B cell (primary cell): ENCODE results near the gene PCDHA12. TPM values are rescaled to one million over a fixed set of nuclear protein-coding genes. Genes with fewer than 3 reads are reported as not detected.
"Not testable (repeated sequence)": the region's sequence is repeated elsewhere in the genome, so short reads cannot be mapped to it uniquely, and the experiment has no call there.

Source experiments
- ATAC-seq: fragments of 200-7000 bp; cut with Tn5 transposase; one replicate; pipeline ENCODE4 v1.10.0; 2021; ENCODE audit warnings: low read depth, mild to moderate bottlenecking, moderate number of reproducible peaks, moderate library complexity
- CTCF ChIA-PET: fragments of 350-600 bp; sonication (Branson Sonifier 250); formaldehyde crosslinking; loops from one replicate; lab custom pipeline; 2021; ENCODE audit warnings: antibody characterized with exemption, inconsistent platforms; lab: Charles Lee
- POLR2A ChIA-PET: fragments of 350-600 bp; sonication (Branson Sonifier 250); formaldehyde crosslinking; loops from one replicate; lab custom pipeline; 2021; ENCODE audit warnings: antibody characterized with exemption; lab: Charles Lee
- DNase-seq: peaks from one replicate; pipeline ENCODE4 v3.0.0; 2013
- H2AFZ ChIP-seq: 2 replicates; pipeline ENCODE4 v1.6.1; 2012; ENCODE audit warnings: mild to moderate bottlenecking, low read depth, low read length; ENCODE audit not compliant: insufficient read depth, poor library complexity, severe bottlenecking
- H3K27ac ChIP-seq, 2 donors: 1 replicate in 1 of 2; 2 replicates in 1 of 2; pipeline ENCODE4 v1.5.1; 2012 to 2013; ENCODE audit warnings: low read length in 2 of 2, mild to moderate bottlenecking in 2 of 2, moderate library complexity in 1 of 2
- H3K27me3 ChIP-seq, 4 experiments: fragments of 200-600 bp in 1 of 4; sonication (generic) in 1 of 4; replicated peaks in 1 of 4; 1 replicate in 2 of 4; 2 replicates in 2 of 4; pipeline versions ENCODE4 v1.6.1 to v1.7.0; 2013 to 2016; ENCODE audit warnings: low read length in 3 of 4, mild to moderate bottlenecking in 2 of 4, mixed read lengths in 1 of 4, moderate library complexity in 1 of 4; ENCODE audit not compliant: insufficient read depth in 4 of 4, control insufficient read depth in 3 of 4; ENCODE audit errors: control extremely low read depth in 1 of 4
- H3K36me3 ChIP-seq, 2 experiments: replicated peaks in 1 of 2; 1 replicate in 1 of 2; 2 replicates in 1 of 2; pipeline versions ENCODE4 v1.6.1 to v1.7.1; 2013; ENCODE audit warnings: low read length in 1 of 2; ENCODE audit not compliant: insufficient read depth in 2 of 2, control insufficient read depth in 1 of 2; ENCODE audit errors: control extremely low read depth in 1 of 2, extremely low read depth in 1 of 2
- H3K4me1 ChIP-seq, 2 donors: fragments of 200-600 bp in 1 of 2; sonication (generic) in 1 of 2; 1 replicate in 1 of 2; 2 replicates in 1 of 2; pipeline versions ENCODE4 v1.5.1 to v1.6.1; 2013 to 2017; ENCODE audit warnings: low read length in 2 of 2; ENCODE audit not compliant: control insufficient read depth in 2 of 2, insufficient read depth in 2 of 2
- H3K4me2 ChIP-seq: replicated peaks from 2 replicates; pipeline ENCODE3; 2012; ENCODE audit warnings: mild to moderate bottlenecking, low read depth, low read length; ENCODE audit not compliant: poor library complexity, severe bottlenecking
- H3K4me3 ChIP-seq, 5 experiments: fragments of 200-600 bp in 1 of 5; sonication (generic) in 1 of 5; 1 replicate in 3 of 5; 2 replicates in 2 of 5; pipeline versions ENCODE4 v1.5.1 to v1.7.0; 2011 to 2016; ENCODE audit warnings: low read length in 4 of 5, mild to moderate bottlenecking in 4 of 5, low read depth in 2 of 5, control low read depth in 1 of 5, moderate library complexity in 1 of 5; ENCODE audit not compliant: insufficient read depth in 1 of 5; ENCODE audit errors: control extremely low read depth in 1 of 5, extremely low read depth in 1 of 5
- H3K79me2 ChIP-seq: fragments of 200-600 bp; sonication (generic); one replicate; pipeline ENCODE4 v1.6.0; 2016; ENCODE audit warnings: low read length; ENCODE audit not compliant: control insufficient read depth, insufficient read depth
- H3K9ac ChIP-seq: fragments of 200-600 bp; sonication (generic); 2 replicates; pipeline ENCODE4 v1.6.1; 2017; ENCODE audit warnings: mild to moderate bottlenecking, low read length, moderate library complexity
- H3K9me3 ChIP-seq, 3 donors: one replicate each; pipeline versions ENCODE4 v1.6.1 to v1.7.1; 2013; ENCODE audit warnings: low read length in 2 of 3; ENCODE audit not compliant: control insufficient read depth in 2 of 3, insufficient read depth in 1 of 3; ENCODE audit errors: control extremely low read depth in 1 of 3
- H4K20me1 ChIP-seq: 2 replicates; pipeline ENCODE4 v1.6.0; 2012; ENCODE audit warnings: mild to moderate bottlenecking, low read length; ENCODE audit not compliant: insufficient read depth, control insufficient read depth, poor library complexity, severe bottlenecking
- H3K27ac Mint-ChIP-seq: one replicate; pipeline ENCODE4 v1.8.0; 2021; ENCODE audit warnings: mixed read lengths
- H3K27me3 Mint-ChIP-seq: one replicate; pipeline ENCODE4 v1.8.0; 2021; ENCODE audit warnings: mixed read lengths
- H3K4me1 Mint-ChIP-seq: one replicate; pipeline ENCODE4 v1.8.0; 2021; ENCODE audit warnings: mixed read lengths
- H3K4me3 Mint-ChIP-seq: one replicate; pipeline ENCODE4 v1.8.0; 2021; ENCODE audit warnings: mixed read lengths
- H3K9me3 Mint-ChIP-seq: one replicate; pipeline ENCODE4 v1.8.0; 2022; ENCODE audit warnings: mixed read lengths; ENCODE audit not compliant: insufficient read depth
- EZH2 ChIP-seq: IDR thresholded peaks from 2 replicates; pipeline ENCODE4 v1.6.1; 2012; ENCODE audit warnings: borderline replicate concordance, low read depth, mild to moderate bottlenecking, moderate library complexity, low read length; ENCODE audit not compliant: insufficient read depth, poor library complexity, severe bottlenecking
- WGBS: methylation state at CpG from one replicate; pipeline ENCODE4 v1.1.5; 2013; ENCODE audit warnings: missing lambda C conversion rate; ENCODE audit not compliant: insufficient coverage; 5-methylcytosine and 5-hydroxymethylcytosine counted together
- intact Hi-C: fragments of 100-400 bp; cut with micrococcal nuclease; formaldehyde crosslinking; loops from one replicate; pipeline ENCODE4 v1.10.0; 2022
- polyA plus RNA-seq: library from polyadenylated mRNA; depleted of rRNA; stranded (reverse); fragments of >200 nt; gene quantifications from 2 replicates; pipeline ENCODE4 v1.2.3, GENCODE V29; 2012
- total RNA-seq, 2 donors: library from RNA; stranded (reverse); fragments of 120-200 nt in 1 of 2; gene quantifications; 1 replicate in 1 of 2; 2 replicates in 1 of 2; pipeline versions ENCODE4 v1.2.3 to v1.2.4, GENCODE V29; 2013 to 2022
- TF ChIP-seq, protein P1 (sequence below): fragments of 200-600 bp; IDR thresholded peaks from one replicate; pipeline ENCODE4 v1.8.0; 2022; ENCODE audit warnings: antibody characterized with exemption, mild to moderate bottlenecking

Gene PCDHA12
- total and polyA plus RNA-seq, 2 donors (not counting 1 experiment from before 2014, with no cell fraction given): not detected

- H3K4me3 ChIP-seq, H3K36me3 ChIP-seq, H3K79me2 ChIP-seq, H4K20me1 ChIP-seq, intact Hi-C loops, H3K9ac ChIP-seq, CTCF ChIA-PET, POLR2A ChIA-PET, H2AFZ ChIP-seq, H3K27ac Mint-ChIP-seq, H3K4me1 ChIP-seq, H3K4me3 Mint-ChIP-seq, DNase-seq, H3K4me2 ChIP-seq, H3K4me1 Mint-ChIP-seq, H3K9me3 Mint-ChIP-seq, H3K27me3 Mint-ChIP-seq, H3K27ac ChIP-seq, ATAC-seq: not testable (repeated sequence)
- peaks cover 0 to 12% (median 3%) of the 10 kb centered on the region in 4 experiments for H3K27me3 ChIP-seq
- H3K9me3 ChIP-seq: peaks cover 2 to 23% (median 10%) of the 10 kb centered on the region in 3 donors
- WGBS: 57% methylated on average over 101 of the region's 101 CpGs
Measured at GRCh38 chr5:140849831-140850634, 25.1 kb upstream of the PCDHA12 start.

DNA sequence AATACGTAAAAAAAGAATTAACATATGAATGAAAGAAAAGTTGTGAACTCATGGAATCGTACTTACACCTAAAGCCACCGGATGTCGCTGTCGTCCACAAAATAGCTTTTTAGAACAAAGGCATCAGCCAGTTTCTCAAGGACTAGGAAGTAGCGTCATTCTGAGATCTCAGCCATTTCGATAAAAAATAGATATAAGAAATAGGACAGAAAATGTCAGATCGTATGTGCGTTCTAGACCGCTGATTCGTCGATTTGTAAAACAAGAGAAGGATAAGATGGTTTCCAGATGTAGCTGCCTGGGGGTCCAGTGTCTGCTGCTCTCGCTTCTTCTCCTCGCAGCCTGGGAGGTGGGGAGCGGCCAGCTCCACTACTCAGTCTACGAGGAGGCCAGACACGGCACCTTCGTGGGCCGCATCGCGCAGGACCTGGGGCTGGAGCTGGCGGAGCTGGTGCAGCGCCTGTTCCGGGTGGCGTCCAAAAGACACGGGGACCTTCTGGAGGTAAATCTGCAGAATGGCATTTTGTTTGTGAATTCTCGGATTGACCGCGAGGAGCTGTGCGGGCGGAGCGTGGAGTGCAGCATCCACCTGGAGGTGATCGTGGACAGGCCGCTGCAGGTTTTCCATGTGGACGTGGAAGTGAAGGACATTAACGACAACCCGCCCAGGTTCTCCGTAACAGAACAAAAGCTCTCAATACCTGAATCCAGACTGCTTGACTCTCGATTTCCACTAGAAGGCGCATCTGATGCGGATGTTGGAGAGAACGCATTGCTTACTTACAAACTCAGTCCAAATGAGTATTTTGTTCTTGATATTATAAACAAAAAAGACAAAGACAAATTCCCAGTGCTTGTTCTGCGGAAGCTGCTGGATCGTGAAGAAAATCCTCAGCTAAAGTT is 19.1 kb upstream of the PCDHA12 start, which contains the start of gene PCDHA10:
PCDHA10 (plus strand) TSS at position 126 of the 903 bp plus-strand sequence; CDS start at position 278, 152 bp downstream.
- no peaks in the 10 kb centered on the region for H3K4me1 ChIP-seq
- Mint-ChIP-seq H3K4me3 (no peak within 1 kb of the TSS), H3K27me3 (peaks cover 2% of the 10 kb centered on the region), H3K4me1 (no peaks in the 10 kb centered on the region), H3K9me3 (no peaks in the 10 kb centered on the region), H3K27ac (no peak within 1 kb of the TSS)
- no peaks in the 10 kb centered on the region for H3K79me2 ChIP-seq
- CTCF ChIA-PET: no interaction called here
- DNase-seq: no peak
- H3K4me3 ChIP-seq: no peak within 1 kb of the TSS
- H3K27ac ChIP-seq: no peak within 1 kb of the TSS
- intact Hi-C loops: no loop called here
- no peaks in the 10 kb centered on the region for H3K36me3 ChIP-seq
- no peak within 1 kb of the TSS for H3K9ac ChIP-seq
- no peaks in the 10 kb centered on the region for H4K20me1 ChIP-seq
- 45% methylated on average over 25 of the region's 44 CpGs for WGBS
- H3K27me3 ChIP-seq: peaks cover 0 to 12% (median 5%) of the 10 kb centered on the region in 4 experiments
- no peak for ATAC-seq
- H2AFZ ChIP-seq: no peak within 1 kb of the TSS
- peaks cover 1 to 25% (median 9%) of the 10 kb centered on the region in 3 donors for H3K9me3 ChIP-seq
- POLR2A ChIA-PET: no interaction called here
- no peak within 1 kb of the TSS for H3K4me2 ChIP-seq
- TF ChIP-seq, protein P1, sequence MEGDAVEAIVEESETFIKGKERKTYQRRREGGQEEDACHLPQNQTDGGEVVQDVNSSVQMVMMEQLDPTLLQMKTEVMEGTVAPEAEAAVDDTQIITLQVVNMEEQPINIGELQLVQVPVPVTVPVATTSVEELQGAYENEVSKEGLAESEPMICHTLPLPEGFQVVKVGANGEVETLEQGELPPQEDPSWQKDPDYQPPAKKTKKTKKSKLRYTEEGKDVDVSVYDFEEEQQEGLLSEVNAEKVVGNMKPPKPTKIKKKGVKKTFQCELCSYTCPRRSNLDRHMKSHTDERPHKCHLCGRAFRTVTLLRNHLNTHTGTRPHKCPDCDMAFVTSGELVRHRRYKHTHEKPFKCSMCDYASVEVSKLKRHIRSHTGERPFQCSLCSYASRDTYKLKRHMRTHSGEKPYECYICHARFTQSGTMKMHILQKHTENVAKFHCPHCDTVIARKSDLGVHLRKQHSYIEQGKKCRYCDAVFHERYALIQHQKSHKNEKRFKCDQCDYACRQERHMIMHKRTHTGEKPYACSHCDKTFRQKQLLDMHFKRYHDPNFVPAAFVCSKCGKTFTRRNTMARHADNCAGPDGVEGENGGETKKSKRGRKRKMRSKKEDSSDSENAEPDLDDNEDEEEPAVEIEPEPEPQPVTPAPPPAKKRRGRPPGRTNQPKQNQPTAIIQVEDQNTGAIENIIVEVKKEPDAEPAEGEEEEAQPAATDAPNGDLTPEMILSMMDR: no peak
- no peak for TF ChIP-seq EZH2
